Measurements from ENCODE around the gene CFAP77. TPM values are rescaled to one million over a fixed set of nuclear protein-coding genes. Genes with fewer than 3 reads are reported as not detected.

Gene CFAP77
- total and polyA plus RNA-seq, 2 of the 8 experiments (the other 6 are each of a cell fraction or from before 2014, with no cell fraction given): 0.63 to 0.97 TPM

DNA sequence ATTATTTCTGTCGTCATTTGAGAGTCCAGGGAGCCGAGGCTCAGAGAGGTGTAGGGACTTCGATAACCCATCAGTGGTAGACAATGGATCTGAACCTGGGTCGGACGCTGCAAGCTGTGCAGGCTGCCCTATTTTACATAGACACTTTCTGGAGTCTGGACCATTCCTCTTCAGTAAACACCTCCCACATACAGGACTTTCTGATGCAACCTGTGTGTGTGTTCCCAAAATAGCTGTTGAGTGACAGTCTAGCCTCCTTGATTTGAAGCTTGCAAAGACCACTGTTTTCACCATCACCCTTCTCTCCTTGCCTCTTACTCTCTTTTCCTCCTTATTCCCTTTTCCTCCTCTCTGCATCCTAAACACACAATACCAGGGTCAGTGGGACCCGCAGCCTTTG is 30.7 kb downstream of the CFAP77 start (continued):
- TF ChIP-seq, protein P1, sequence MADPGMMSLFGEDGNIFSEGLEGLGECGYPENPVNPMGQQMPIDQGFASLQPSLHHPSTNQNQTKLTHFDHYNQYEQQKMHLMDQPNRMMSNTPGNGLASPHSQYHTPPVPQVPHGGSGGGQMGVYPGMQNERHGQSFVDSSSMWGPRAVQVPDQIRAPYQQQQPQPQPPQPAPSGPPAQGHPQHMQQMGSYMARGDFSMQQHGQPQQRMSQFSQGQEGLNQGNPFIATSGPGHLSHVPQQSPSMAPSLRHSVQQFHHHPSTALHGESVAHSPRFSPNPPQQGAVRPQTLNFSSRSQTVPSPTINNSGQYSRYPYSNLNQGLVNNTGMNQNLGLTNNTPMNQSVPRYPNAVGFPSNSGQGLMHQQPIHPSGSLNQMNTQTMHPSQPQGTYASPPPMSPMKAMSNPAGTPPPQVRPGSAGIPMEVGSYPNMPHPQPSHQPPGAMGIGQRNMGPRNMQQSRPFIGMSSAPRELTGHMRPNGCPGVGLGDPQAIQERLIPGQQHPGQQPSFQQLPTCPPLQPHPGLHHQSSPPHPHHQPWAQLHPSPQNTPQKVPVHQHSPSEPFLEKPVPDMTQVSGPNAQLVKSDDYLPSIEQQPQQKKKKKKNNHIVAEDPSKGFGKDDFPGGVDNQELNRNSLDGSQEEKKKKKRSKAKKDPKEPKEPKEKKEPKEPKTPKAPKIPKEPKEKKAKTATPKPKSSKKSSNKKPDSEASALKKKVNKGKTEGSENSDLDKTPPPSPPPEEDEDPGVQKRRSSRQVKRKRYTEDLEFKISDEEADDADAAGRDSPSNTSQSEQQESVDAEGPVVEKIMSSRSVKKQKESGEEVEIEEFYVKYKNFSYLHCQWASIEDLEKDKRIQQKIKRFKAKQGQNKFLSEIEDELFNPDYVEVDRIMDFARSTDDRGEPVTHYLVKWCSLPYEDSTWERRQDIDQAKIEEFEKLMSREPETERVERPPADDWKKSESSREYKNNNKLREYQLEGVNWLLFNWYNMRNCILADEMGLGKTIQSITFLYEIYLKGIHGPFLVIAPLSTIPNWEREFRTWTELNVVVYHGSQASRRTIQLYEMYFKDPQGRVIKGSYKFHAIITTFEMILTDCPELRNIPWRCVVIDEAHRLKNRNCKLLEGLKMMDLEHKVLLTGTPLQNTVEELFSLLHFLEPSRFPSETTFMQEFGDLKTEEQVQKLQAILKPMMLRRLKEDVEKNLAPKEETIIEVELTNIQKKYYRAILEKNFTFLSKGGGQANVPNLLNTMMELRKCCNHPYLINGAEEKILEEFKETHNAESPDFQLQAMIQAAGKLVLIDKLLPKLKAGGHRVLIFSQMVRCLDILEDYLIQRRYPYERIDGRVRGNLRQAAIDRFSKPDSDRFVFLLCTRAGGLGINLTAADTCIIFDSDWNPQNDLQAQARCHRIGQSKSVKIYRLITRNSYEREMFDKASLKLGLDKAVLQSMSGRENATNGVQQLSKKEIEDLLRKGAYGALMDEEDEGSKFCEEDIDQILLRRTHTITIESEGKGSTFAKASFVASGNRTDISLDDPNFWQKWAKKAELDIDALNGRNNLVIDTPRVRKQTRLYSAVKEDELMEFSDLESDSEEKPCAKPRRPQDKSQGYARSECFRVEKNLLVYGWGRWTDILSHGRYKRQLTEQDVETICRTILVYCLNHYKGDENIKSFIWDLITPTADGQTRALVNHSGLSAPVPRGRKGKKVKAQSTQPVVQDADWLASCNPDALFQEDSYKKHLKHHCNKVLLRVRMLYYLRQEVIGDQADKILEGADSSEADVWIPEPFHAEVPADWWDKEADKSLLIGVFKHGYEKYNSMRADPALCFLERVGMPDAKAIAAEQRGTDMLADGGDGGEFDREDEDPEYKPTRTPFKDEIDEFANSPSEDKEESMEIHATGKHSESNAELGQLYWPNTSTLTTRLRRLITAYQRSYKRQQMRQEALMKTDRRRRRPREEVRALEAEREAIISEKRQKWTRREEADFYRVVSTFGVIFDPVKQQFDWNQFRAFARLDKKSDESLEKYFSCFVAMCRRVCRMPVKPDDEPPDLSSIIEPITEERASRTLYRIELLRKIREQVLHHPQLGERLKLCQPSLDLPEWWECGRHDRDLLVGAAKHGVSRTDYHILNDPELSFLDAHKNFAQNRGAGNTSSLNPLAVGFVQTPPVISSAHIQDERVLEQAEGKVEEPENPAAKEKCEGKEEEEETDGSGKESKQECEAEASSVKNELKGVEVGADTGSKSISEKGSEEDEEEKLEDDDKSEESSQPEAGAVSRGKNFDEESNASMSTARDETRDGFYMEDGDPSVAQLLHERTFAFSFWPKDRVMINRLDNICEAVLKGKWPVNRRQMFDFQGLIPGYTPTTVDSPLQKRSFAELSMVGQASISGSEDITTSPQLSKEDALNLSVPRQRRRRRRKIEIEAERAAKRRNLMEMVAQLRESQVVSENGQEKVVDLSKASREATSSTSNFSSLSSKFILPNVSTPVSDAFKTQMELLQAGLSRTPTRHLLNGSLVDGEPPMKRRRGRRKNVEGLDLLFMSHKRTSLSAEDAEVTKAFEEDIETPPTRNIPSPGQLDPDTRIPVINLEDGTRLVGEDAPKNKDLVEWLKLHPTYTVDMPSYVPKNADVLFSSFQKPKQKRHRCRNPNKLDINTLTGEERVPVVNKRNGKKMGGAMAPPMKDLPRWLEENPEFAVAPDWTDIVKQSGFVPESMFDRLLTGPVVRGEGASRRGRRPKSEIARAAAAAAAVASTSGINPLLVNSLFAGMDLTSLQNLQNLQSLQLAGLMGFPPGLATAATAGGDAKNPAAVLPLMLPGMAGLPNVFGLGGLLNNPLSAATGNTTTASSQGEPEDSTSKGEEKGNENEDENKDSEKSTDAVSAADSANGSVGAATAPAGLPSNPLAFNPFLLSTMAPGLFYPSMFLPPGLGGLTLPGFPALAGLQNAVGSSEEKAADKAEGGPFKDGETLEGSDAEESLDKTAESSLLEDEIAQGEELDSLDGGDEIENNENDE (IDR thresholded peaks at IDR 0.05; ENCODE audit: insufficient replicate concordance, low read length): no peak
- no peak for TF ChIP-seq NRF1 (IDR thresholded peaks at IDR 0.05; ENCODE audit: low read depth, low read length)
- TF ChIP-seq EGR1 (IDR thresholded peaks at IDR 0.05; ENCODE audit: borderline replicate concordance, low read depth, low read length): no peak
- no peak for TF ChIP-seq GTF2F1 (IDR thresholded peaks at IDR 0.05; ENCODE audit: borderline replicate concordance, low read depth, low read length)
- TF ChIP-seq POU5F1 (IDR thresholded peaks at IDR 0.05; ENCODE audit: low read depth, low read length): no peak
- no peak for TF ChIP-seq NANOG (IDR thresholded peaks at IDR 0.05; ENCODE audit: insufficient read depth, low read depth, low read length, poor library complexity, severe bottlenecking)
- no peak for TF ChIP-seq RNF2 (IDR thresholded peaks at IDR 0.05; ENCODE audit: borderline replicate concordance, low read depth, low read length, missing control alignments, poor library complexity, severe bottlenecking)
- no peak for TF ChIP-seq GABPA (IDR thresholded peaks at IDR 0.05; ENCODE audit: borderline replicate concordance, insufficient read depth, low read length)
- TF ChIP-seq CHD2 (IDR thresholded peaks at IDR 0.05; ENCODE audit: low read length): no peak
- TF ChIP-seq MAFK (IDR thresholded peaks at IDR 0.05; ENCODE audit: low read depth, low read length): no peak
- no peak for TF ChIP-seq BRCA1 (IDR thresholded peaks at IDR 0.05; ENCODE audit: low read depth, low read length)
- no peak for TF ChIP-seq ZNF274 (IDR thresholded peaks at IDR 0.05; ENCODE audit: borderline replicate concordance, extremely low read depth, low read length)

Data from H1 (cell line).